BJ (cell line): ENCODE results near the gene P2RY11. TPM values are rescaled to one million over a fixed set of nuclear protein-coding genes. Genes with fewer than 3 reads are reported as not detected.
A peak's percentile ranks its signal among the peaks of the same experiment; 100 is the strongest.

Experiments used
- CTCF ChIA-PET: fragments of 350-600 bp; formaldehyde crosslinking; extraction: SDS; loops from one replicate; lab custom pipeline; 2021; ENCODE audit warnings: antibody characterized with exemption, inconsistent platforms; lab: Yijun Ruan, JAX
- POLR2A ChIA-PET: fragments of 300-600 bp; sonication (Branson Sonifier 250); formaldehyde crosslinking; extraction: SDS; loops from one replicate; lab custom pipeline; 2021; ENCODE audit warnings: antibody characterized with exemption; lab: Charles Lee
- DNase-seq: peaks from one replicate; pipeline ENCODE4 v3.0.0-alpha.2; 2011; ENCODE audit warnings: low read depth
- H3K27me3 ChIP-seq: 2 replicates; pipeline ENCODE4 v1.6.0; 2011; ENCODE audit warnings: low read length; ENCODE audit not compliant: control insufficient read depth, insufficient read depth
- H3K36me3 ChIP-seq: 2 replicates; pipeline ENCODE4 v1.5.1; 2011; ENCODE audit warnings: low read length; ENCODE audit not compliant: control insufficient read depth, insufficient read depth
- H3K4me3 ChIP-seq: 2 replicates; pipeline ENCODE4 v1.5.1; 2011; ENCODE audit warnings: low read depth, mild to moderate bottlenecking, control low read depth, low read length
- polyA plus RNA-seq: library from polyadenylated mRNA; depleted of rRNA; stranded (reverse); fragments of >200 nt; gene quantifications from 2 replicates; pipeline ENCODE4 v1.2.3, GENCODE V29; 2011
- TF ChIP-seq, protein P1 (sequence below): IDR thresholded peaks from 2 replicates; pipeline ENCODE4 v1.5.1; 2011; ENCODE audit warnings: low read depth, mild to moderate bottlenecking, control low read depth, inconsistent platforms, low read length, moderate library complexity; ENCODE audit not compliant: insufficient read depth

P2RY11 gene
- polyA plus RNA-seq, 1 experiment = 2.4 TPM

GRCh38 chr19:10120538-10121189 lies 9.2 kb downstream of the P2RY11 start:
- no peak overlapping the region; the same call in 1 of the 2 replicates for H3K4me3 ChIP-seq
- ChIA-PET CTCF (interaction anchor here (0.6 to 4.1 kb wide), 10 partner anchors 8 to 129 kb away, joined by 3 to 32 read pairs (median 4); partner anchors contain the start of gene ANGPTL6), POLR2A (interaction anchor here (0.9 kb wide), 1 partner anchor 25 kb away, joined by 5 read pairs; no protein-coding TSS in a partner anchor)
- DNase-seq = peak; percentile 68
- H3K36me3 ChIP-seq = peaks cover 17% of the 10 kb centered on the region
- no peaks in the 10 kb centered on the region for H3K27me3 ChIP-seq
- TF ChIP-seq, protein P1, sequence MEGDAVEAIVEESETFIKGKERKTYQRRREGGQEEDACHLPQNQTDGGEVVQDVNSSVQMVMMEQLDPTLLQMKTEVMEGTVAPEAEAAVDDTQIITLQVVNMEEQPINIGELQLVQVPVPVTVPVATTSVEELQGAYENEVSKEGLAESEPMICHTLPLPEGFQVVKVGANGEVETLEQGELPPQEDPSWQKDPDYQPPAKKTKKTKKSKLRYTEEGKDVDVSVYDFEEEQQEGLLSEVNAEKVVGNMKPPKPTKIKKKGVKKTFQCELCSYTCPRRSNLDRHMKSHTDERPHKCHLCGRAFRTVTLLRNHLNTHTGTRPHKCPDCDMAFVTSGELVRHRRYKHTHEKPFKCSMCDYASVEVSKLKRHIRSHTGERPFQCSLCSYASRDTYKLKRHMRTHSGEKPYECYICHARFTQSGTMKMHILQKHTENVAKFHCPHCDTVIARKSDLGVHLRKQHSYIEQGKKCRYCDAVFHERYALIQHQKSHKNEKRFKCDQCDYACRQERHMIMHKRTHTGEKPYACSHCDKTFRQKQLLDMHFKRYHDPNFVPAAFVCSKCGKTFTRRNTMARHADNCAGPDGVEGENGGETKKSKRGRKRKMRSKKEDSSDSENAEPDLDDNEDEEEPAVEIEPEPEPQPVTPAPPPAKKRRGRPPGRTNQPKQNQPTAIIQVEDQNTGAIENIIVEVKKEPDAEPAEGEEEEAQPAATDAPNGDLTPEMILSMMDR = no peak

DNA sequence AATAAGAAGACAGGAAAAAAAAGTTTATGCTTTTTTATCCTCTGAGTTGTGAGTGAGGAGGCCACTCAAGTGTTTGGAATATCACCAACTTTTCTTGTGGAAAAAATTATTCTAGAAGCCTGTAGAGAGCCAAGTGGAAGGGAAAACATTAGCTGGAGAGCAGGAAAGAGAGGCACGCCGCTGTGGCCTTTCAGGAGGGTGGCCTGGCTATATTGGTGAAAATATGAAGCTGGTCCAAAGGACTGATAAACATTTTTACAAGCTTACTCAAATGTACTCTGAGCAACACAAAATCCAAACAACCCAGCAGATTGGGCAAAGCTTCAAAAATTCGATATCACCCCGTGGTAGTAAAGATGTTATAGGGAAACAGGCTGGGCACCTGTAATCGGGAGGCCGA lies 10.6 kb downstream of the P2RY11 start:
- Histone ChIP-seq H3K4me3 (no peak overlapping the region), H3K36me3 (peaks cover 7% of the 10 kb centered on the region), H3K27me3 (no peaks in the 10 kb centered on the region)
- TF ChIP-seq, protein P1 = no peak
- peak; percentile 21 for DNase-seq
- POLR2A ChIA-PET = no interaction called here
- CTCF ChIA-PET = interaction anchor here (0.6 to 4.1 kb wide), 6 partner anchors 9 to 304 kb away, joined by 3 to 32 read pairs (median 4); no protein-coding TSS in a partner anchor

DNA sequence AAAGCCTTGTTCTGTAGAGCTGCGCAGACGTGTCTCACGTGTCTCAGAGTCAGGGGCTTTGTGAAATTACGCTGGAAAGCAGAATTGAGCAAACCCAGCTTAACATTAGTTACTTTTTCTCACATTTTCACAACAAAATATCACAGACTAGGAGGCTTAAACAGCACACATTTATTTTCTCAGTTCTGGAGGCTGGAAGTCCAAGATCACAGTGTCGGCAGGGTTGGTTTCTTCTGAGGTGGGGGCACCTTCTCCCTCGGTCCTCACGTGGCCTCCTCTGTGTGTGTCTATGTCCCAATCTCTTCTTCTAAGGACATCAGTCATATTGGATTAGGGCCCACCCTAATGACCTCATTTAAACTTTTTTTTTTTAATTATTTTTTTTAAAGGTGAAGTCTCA lies 12.9 kb downstream of the P2RY11 start:
- no peak overlapping the region for H3K4me3 ChIP-seq
- no peaks in the 10 kb centered on the region for H3K36me3 ChIP-seq
- ChIA-PET CTCF (interaction anchor here (0.9 to 1.1 kb wide), 2 partner anchors 8 to 105 kb away, joined by 3 read pairs; no protein-coding TSS in a partner anchor), POLR2A (no interaction called here)
- DNase-seq = no peak
- TF ChIP-seq, protein P1 = no peak
- no peaks in the 10 kb centered on the region for H3K27me3 ChIP-seq

GRCh38 chr19:10126213-10126639 lies 14.7 kb downstream of the P2RY11 start:
- TF ChIP-seq, protein P1 = no peak
- no peak for DNase-seq
- H3K36me3 ChIP-seq = no peaks in the 10 kb centered on the region; the same call in 1 of the 2 replicates
- no peak overlapping the region for H3K4me3 ChIP-seq
- ChIA-PET CTCF (interaction anchor here (1.0 kb wide), 1 partner anchor 144 kb away, joined by 3 read pairs; no protein-coding TSS in a partner anchor), POLR2A (no interaction called here)
- H3K27me3 ChIP-seq = no peaks in the 10 kb centered on the region

DNA sequence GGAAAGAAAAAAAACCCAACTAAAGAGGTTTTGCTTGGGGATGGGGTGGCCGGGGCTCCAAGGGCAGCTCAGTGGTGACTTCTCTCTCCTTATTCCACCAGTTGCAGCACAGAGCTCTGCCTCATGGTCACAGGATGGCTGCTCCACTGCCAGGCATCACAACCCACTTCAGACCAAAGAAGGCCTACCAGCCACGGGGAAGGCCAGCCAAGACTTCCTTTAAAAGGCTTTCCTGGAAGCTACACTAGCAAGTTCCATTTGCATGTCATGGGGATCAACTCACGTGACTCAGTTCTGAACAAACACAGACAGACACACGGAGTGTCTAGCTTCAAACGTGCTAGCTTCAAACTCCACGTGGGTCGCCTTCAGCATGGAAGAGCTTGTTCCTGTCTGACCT lies 21.4 kb downstream of the P2RY11 start:
- H3K4me3 ChIP-seq = no peak overlapping the region
- DNase-seq = no peak
- TF ChIP-seq, protein P1 = no peak
- ChIA-PET POLR2A (no interaction called here), CTCF (interaction anchor here (0.9 to 1.9 kb wide), 5 partner anchors 9 to 117 kb away, joined by 3 to 7 read pairs (median 3); no protein-coding TSS in a partner anchor)
- H3K27me3 ChIP-seq = no peaks in the 10 kb centered on the region
- peaks cover 25% of the 10 kb centered on the region for H3K36me3 ChIP-seq
